ENCODE data around the gene MSMO1. TPM values are rescaled to one million over a fixed set of nuclear protein-coding genes. Genes with fewer than 3 reads are reported as not detected.

MSMO1 gene
- total RNA-seq, 1 experiment from 2014 or later: 72.9 TPM

GRCh38 chr4:165369522-165369921 lies 42.1 kb downstream of the MSMO1 start:
- Mint-ChIP-seq H3K27ac (no peak overlapping the region), H3K4me3 (no peak overlapping the region), H3K27me3 (ENCODE audit: low read depth) (no peaks in the 10 kb centered on the region), H3K36me3 (no peaks in the 10 kb centered on the region), H3K9me3 (0 out of 2 replicates have a peak, but pooled peaks cover 4% of the 10 kb centered on the region), H3K4me1 (peaks cover 16% of the 10 kb centered on the region)
- ChIA-PET POLR2A (no interaction called here), CTCF (no interaction called here)
- DNase-seq (ENCODE audit: low spot score): no peak
- ATAC-seq: no peak
- TF ChIP-seq GABPB1 (CRISPR knock-in tag; IDR thresholded peaks at IDR 0.05) (peak; percentile 85), NFE2L1 (CRISPR knock-in tag; IDR thresholded peaks at IDR 0.05) (no peak)

GRCh38 chr4:165370530-165370929 lies 43.1 kb downstream of the MSMO1 start:
- no peaks in the 10 kb centered on the region for H3K27me3 Mint-ChIP-seq (ENCODE audit: low read depth)
- ATAC-seq (no peak), DNase-seq (ENCODE audit: low spot score) (no peak)
- ChIA-PET POLR2A (no interaction called here), CTCF (no interaction called here)
- 0 out of 2 replicates have a peak, but pooled peaks cover 4% of the 10 kb centered on the region for H3K9me3 Mint-ChIP-seq
- TF ChIP-seq, protein P1, sequence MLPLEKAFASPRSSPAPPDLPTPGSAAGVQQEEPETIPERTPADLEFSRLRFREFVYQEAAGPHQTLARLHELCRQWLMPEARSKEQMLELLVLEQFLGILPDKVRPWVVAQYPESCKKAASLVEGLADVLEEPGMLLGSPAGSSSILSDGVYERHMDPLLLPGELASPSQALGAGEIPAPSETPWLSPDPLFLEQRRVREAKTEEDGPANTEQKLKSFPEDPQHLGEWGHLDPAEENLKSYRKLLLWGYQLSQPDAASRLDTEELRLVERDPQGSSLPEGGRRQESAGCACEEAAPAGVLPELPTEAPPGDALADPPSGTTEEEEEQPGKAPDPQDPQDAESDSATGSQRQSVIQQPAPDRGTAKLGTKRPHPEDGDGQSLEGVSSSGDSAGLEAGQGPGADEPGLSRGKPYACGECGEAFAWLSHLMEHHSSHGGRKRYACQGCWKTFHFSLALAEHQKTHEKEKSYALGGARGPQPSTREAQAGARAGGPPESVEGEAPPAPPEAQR (CRISPR knock-in tag; IDR thresholded peaks at IDR 0.05): no peak
- no peak for TF ChIP-seq FOXP1 (CRISPR knock-in tag; IDR thresholded peaks at IDR 0.05; ENCODE audit: borderline replicate concordance)
- no peak for TF ChIP-seq CBFB (CRISPR knock-in tag; IDR thresholded peaks at IDR 0.05; ENCODE audit: low read depth)
- no peak for TF ChIP-seq SMAD3 (CRISPR knock-in tag; IDR thresholded peaks at IDR 0.05; ENCODE audit: borderline replicate concordance)
- TF ChIP-seq, protein P2, sequence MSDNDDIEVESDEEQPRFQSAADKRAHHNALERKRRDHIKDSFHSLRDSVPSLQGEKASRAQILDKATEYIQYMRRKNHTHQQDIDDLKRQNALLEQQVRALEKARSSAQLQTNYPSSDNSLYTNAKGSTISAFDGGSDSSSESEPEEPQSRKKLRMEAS (CRISPR knock-in tag; IDR thresholded peaks at IDR 0.05): no peak
- no peak overlapping the region for H3K27ac Mint-ChIP-seq
- peaks cover 16% of the 10 kb centered on the region for H3K4me1 Mint-ChIP-seq
- no peaks in the 10 kb centered on the region for H3K36me3 Mint-ChIP-seq
- H3K4me3 Mint-ChIP-seq: no peak overlapping the region

DNA sequence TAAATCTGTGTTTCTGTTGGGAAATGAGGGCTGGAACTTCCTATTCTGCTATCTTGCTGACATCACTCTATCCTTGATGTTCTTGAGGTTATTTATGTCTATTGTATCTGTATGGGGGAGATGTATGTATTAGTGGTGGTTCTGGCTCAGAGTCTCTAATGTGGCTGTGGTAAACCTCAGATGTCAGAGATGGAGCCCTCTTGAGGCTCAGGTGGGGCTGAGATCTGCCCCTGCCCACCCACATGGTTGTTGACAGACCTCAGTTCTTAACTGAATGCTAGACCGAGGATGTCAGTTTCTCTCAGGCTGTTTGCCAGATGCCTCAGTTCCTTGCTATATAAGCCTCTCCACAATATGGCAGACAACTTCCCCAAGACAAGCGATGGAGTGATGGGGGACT lies 48.0 kb downstream of the MSMO1 start:
- CTCF ChIA-PET: interaction anchor here (0.6 to 2.2 kb wide), 2 partner anchors 20 to 25 kb away, joined by 3 to 8 read pairs; no protein-coding TSS in a partner anchor
- POLR2A ChIA-PET: no interaction called here
- 0 out of 2 replicates have a peak, but pooled peaks cover 4% of the 10 kb centered on the region for H3K9me3 Mint-ChIP-seq
- H3K27me3 Mint-ChIP-seq (ENCODE audit: low read depth): peaks cover 26% of the 10 kb centered on the region
- ATAC-seq (no peak), DNase-seq (ENCODE audit: low spot score) (no peak)
- no peak overlapping the region for H3K27ac Mint-ChIP-seq
- H3K4me3 Mint-ChIP-seq: no peak overlapping the region
- TF ChIP-seq FOXP1 (CRISPR knock-in tag; IDR thresholded peaks at IDR 0.05; ENCODE audit: borderline replicate concordance) (no peak), JUN (CRISPR knock-in tag; IDR thresholded peaks at IDR 0.05) (no peak), MYBL2 (CRISPR knock-in tag; IDR thresholded peaks at IDR 0.05) (no peak)
- peaks cover 14% of the 10 kb centered on the region for H3K4me1 Mint-ChIP-seq
- no peaks in the 10 kb centered on the region for H3K36me3 Mint-ChIP-seq

GRCh38 chr4:165378398-165378744 lies 50.9 kb downstream of the MSMO1 start:
- Mint-ChIP-seq H3K9me3 (0 out of 2 replicates have a peak, but pooled peaks cover 4% of the 10 kb centered on the region), H3K4me3 (peak overlapping the region; percentile 70), H3K27me3 (ENCODE audit: low read depth) (peaks cover 27% of the 10 kb centered on the region), H3K4me1 (peaks cover 28% of the 10 kb centered on the region), H3K27ac (no peak overlapping the region), H3K36me3 (no peaks in the 10 kb centered on the region)
- no peak for TF ChIP-seq GABPB1 (CRISPR knock-in tag; IDR thresholded peaks at IDR 0.05)
- TF ChIP-seq ETV6 (CRISPR knock-in tag; IDR thresholded peaks at IDR 0.05): no peak
- TF ChIP-seq AFF4 (CRISPR knock-in tag; IDR thresholded peaks at IDR 0.05; ENCODE audit: borderline replicate concordance): no peak
- TF ChIP-seq ZNF671 (CRISPR knock-in tag; IDR thresholded peaks at IDR 0.05): no peak
- TF ChIP-seq, protein P3, sequence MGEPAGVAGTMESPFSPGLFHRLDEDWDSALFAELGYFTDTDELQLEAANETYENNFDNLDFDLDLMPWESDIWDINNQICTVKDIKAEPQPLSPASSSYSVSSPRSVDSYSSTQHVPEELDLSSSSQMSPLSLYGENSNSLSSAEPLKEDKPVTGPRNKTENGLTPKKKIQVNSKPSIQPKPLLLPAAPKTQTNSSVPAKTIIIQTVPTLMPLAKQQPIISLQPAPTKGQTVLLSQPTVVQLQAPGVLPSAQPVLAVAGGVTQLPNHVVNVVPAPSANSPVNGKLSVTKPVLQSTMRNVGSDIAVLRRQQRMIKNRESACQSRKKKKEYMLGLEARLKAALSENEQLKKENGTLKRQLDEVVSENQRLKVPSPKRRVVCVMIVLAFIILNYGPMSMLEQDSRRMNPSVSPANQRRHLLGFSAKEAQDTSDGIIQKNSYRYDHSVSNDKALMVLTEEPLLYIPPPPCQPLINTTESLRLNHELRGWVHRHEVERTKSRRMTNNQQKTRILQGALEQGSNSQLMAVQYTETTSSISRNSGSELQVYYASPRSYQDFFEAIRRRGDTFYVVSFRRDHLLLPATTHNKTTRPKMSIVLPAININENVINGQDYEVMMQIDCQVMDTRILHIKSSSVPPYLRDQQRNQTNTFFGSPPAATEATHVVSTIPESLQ (CRISPR knock-in tag; IDR thresholded peaks at IDR 0.05): no peak
- no peak for TF ChIP-seq ZNF232 (CRISPR knock-in tag; IDR thresholded peaks at IDR 0.05)
- TF ChIP-seq, protein P4, sequence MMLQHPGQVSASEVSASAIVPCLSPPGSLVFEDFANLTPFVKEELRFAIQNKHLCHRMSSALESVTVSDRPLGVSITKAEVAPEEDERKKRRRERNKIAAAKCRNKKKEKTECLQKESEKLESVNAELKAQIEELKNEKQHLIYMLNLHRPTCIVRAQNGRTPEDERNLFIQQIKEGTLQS (CRISPR knock-in tag; conservative IDR thresholded peaks at IDR 0.05): no peak
- no peak for TF ChIP-seq SP1 (CRISPR knock-in tag; conservative IDR thresholded peaks at IDR 0.05)
- no peak for TF ChIP-seq SMAD4 (CRISPR knock-in tag; IDR thresholded peaks at IDR 0.05)
- TF ChIP-seq SMAD3 (CRISPR knock-in tag; IDR thresholded peaks at IDR 0.05; ENCODE audit: borderline replicate concordance): no peak
- TF ChIP-seq NFE2L1 (CRISPR knock-in tag; IDR thresholded peaks at IDR 0.05): no peak
- TF ChIP-seq, protein P5, sequence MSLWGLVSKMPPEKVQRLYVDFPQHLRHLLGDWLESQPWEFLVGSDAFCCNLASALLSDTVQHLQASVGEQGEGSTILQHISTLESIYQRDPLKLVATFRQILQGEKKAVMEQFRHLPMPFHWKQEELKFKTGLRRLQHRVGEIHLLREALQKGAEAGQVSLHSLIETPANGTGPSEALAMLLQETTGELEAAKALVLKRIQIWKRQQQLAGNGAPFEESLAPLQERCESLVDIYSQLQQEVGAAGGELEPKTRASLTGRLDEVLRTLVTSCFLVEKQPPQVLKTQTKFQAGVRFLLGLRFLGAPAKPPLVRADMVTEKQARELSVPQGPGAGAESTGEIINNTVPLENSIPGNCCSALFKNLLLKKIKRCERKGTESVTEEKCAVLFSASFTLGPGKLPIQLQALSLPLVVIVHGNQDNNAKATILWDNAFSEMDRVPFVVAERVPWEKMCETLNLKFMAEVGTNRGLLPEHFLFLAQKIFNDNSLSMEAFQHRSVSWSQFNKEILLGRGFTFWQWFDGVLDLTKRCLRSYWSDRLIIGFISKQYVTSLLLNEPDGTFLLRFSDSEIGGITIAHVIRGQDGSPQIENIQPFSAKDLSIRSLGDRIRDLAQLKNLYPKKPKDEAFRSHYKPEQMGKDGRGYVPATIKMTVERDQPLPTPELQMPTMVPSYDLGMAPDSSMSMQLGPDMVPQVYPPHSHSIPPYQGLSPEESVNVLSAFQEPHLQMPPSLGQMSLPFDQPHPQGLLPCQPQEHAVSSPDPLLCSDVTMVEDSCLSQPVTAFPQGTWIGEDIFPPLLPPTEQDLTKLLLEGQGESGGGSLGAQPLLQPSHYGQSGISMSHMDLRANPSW (CRISPR knock-in tag; conservative IDR thresholded peaks at IDR 0.05; ENCODE audit: low read depth): no peak
- TF ChIP-seq ATF1 (CRISPR knock-in tag; IDR thresholded peaks at IDR 0.05): no peak
- CTCF ChIA-PET: interaction anchor here (1.0 to 1.8 kb wide), 4 partner anchors 21 to 247 kb away, joined by 3 to 8 read pairs (median 4); no protein-coding TSS in a partner anchor
- ATAC-seq (no peak), DNase-seq (ENCODE audit: low spot score) (no peak)
- POLR2A ChIA-PET: no interaction called here

Data from WTC11 (cell line).